ENCODE data around the gene TMEM132C. TPM values are rescaled to one million over a fixed set of nuclear protein-coding genes. Genes with fewer than 3 reads are reported as not detected.

Gene TMEM132C
- total and polyA plus RNA-seq, 2 of the 8 experiments (the other 6 are each of a cell fraction or from before 2014, with no cell fraction given): 0.23 to 0.76 TPM

- Histone ChIP-seq H3K23ac (ENCODE audit: insufficient read length) (no peak overlapping the region), H3K56ac (replicated peaks; ENCODE audit: insufficient read length, low read depth, low read length) (no peak overlapping the region), H3K36me3 (ENCODE audit: control insufficient read depth in 2 of 4, insufficient read depth in 4 of 4, low read length in 3 of 4) (no peaks in the 10 kb centered on the region), H2BK120ac (replicated peaks; ENCODE audit: low read depth, low read length) (no peak overlapping the region), H2BK12ac (ENCODE audit: low read depth, low read length) (no peak overlapping the region), H3K4me2 (ENCODE audit: insufficient read depth in 1 of 2, low read depth in 2 of 2, low read length in 2 of 2) (no peak overlapping the region), H3K79me2 (ENCODE audit: control insufficient read depth in 1 of 2, insufficient read depth in 2 of 2, low read length in 2 of 2) (no peaks in the 10 kb centered on the region), H3K14ac (ENCODE audit: insufficient read length) (no peak overlapping the region), H3K27me3 (replicated peaks in 1 of 4; ENCODE audit: control insufficient read depth in 3 of 4, extremely low read depth in 1 of 4, insufficient read depth in 3 of 4, low read length in 3 of 4) (no peaks in the 10 kb centered on the region), H3K27ac (ENCODE audit: low read depth, low read length) (no peak overlapping the region), H3K18ac (ENCODE audit: extremely low read depth, low read length) (no peak overlapping the region), H3K79me1 (ENCODE audit: low read depth, low read length) (no peaks in the 10 kb centered on the region), H4K5ac (ENCODE audit: insufficient read length, low read depth, low read length) (no peak overlapping the region), H3K23me2 (ENCODE audit: low read depth, low read length) (no peaks in the 10 kb centered on the region; the same call in 1 of the 2 replicates), H3K9ac (replicated peaks in 1 of 4; ENCODE audit: extremely low read depth in 1 of 4, low read depth in 3 of 4, low read length in 3 of 4) (no peak overlapping the region), H2BK15ac (ENCODE audit: low read length) (no peak overlapping the region), H2AFZ (ENCODE audit: low read length) (no peak overlapping the region), H4K20me1 (replicated peaks in 1 of 2; ENCODE audit: control insufficient read depth in 1 of 2, insufficient read depth in 2 of 2, low read length in 2 of 2) (peaks cover 0 to 2% of the 10 kb centered on the region in 2 experiments), H3K4me3 (ENCODE audit: extremely low read depth in 1 of 4, insufficient read depth in 2 of 4, low read depth in 3 of 4, low read length in 4 of 4) (no peak overlapping the region), H2AK5ac (ENCODE audit: low read depth, low read length) (no peak overlapping the region), H2BK20ac (ENCODE audit: low read length) (no peak overlapping the region), H4K91ac (replicated peaks; ENCODE audit: insufficient read length, low read length) (no peak overlapping the region), H4K8ac (ENCODE audit: extremely low read depth, insufficient read depth, low read length) (no peak overlapping the region), H2BK5ac (ENCODE audit: low read depth, low read length) (no peak overlapping the region), H3K4ac (replicated peaks; ENCODE audit: insufficient read length, low read depth, low read length) (no peak overlapping the region), H3K4me1 (replicated peaks in 1 of 4; ENCODE audit: control insufficient read depth in 3 of 4, insufficient read depth in 4 of 4, low read length in 3 of 4) (no peaks in the 10 kb centered on the region), H3K9me3 (ENCODE audit: insufficient read depth in 2 of 2, low read depth in 1 of 2, low read length in 1 of 2) (no peaks in the 10 kb centered on the region; a peak in 1 of 4 replicates)
- ChIA-PET CTCF (ENCODE audit: partially characterized antibody) (interaction anchor here (1.5 to 2.1 kb wide), 2 partner anchors 10 to 12 kb away, joined by 3 to 6 read pairs; no protein-coding TSS in a partner anchor), POLR2A (ENCODE audit: partially characterized antibody) (no interaction called here)
- FAIRE-seq (no peak), DNase-seq (ENCODE audit: low read depth in 1 of 2, low spot score in 2 of 2) (no peak)
- 100% methylated on average over 4 of the region's 4 CpGs; no CpG with 5 or more reads in 1 of the 2 experiments for WGBS, 2 experiments (ENCODE audit: extremely low coverage in 1 of 2, insufficient coverage in 1 of 2, insufficient read length in 1 of 2, insufficient replicate concordance in 2 of 2, low coverage in 1 of 2, low lambda C conversion rate in 2 of 2, missing lambda C conversion rate in 1 of 2)
- TF ChIP-seq GABPA (IDR thresholded peaks at IDR 0.05; ENCODE audit: borderline replicate concordance, insufficient read depth, low read length): no peak
- no peak for TF ChIP-seq POLR2AphosphoS5 (IDR thresholded peaks at IDR 0.05; ENCODE audit: low read depth, low read length)
- TF ChIP-seq TEAD4 (IDR thresholded peaks at IDR 0.05; ENCODE audit: low read depth, low read length): no peak
- TF ChIP-seq SAP30 (IDR thresholded peaks at IDR 0.05; ENCODE audit: insufficient read depth, insufficient replicate concordance, low read length): no peak
- TF ChIP-seq SP4 (IDR thresholded peaks at IDR 0.05; ENCODE audit: low read length): no peak
- no peak for TF ChIP-seq SIRT6 (IDR thresholded peaks at IDR 0.05; ENCODE audit: low read length)
- no peak for TF ChIP-seq RAD21 (IDR thresholded peaks at IDR 0.05 in 1 of 2, conservative IDR thresholded peaks at IDR 0.05 in 1 of 2; ENCODE audit: low read depth in 2 of 2, low read length in 2 of 2)
- no peak for TF ChIP-seq MAFK (IDR thresholded peaks at IDR 0.05; ENCODE audit: low read depth, low read length)
- no peak for TF ChIP-seq SRF (IDR thresholded peaks at IDR 0.05; ENCODE audit: low read depth, low read length)
- no peak for TF ChIP-seq CBX8 (IDR thresholded peaks at IDR 0.05; ENCODE audit: borderline replicate concordance, low read depth, low read length)
- TF ChIP-seq EGR1 (IDR thresholded peaks at IDR 0.05; ENCODE audit: borderline replicate concordance, low read depth, low read length): no peak
- TF ChIP-seq BCL11A (IDR thresholded peaks at IDR 0.05; ENCODE audit: low read depth in 2 of 2, low read length in 2 of 2): no peak
- TF ChIP-seq KDM1A (IDR thresholded peaks at IDR 0.05; ENCODE audit: borderline replicate concordance, low read length): no peak
- no peak for TF ChIP-seq RXRA (IDR thresholded peaks at IDR 0.05; ENCODE audit: insufficient read depth, low read depth, low read length)
- TF ChIP-seq MAX (IDR thresholded peaks at IDR 0.05): no peak
Observed at GRCh38 chr12:128693115-128693514, 426.1 kb downstream of the TMEM132C start.
